C4-2B (cell line): ENCODE measurements around the gene HCN2.

Source experiments
- H3K27ac ChIP-seq: fragments of 450-650 bp; 2 replicates; pipeline ENCODE4 v1.5.1; 2017
- CTCF ChIP-seq: fragments of 450-650 bp; conservative IDR thresholded peaks from 2 replicates; pipeline ENCODE4 v1.5.1; 2017; ENCODE audit warnings: mild to moderate bottlenecking
- ZFX ChIP-seq: fragments of 450-650 bp; IDR thresholded peaks from 2 replicates; pipeline ENCODE4 v1.6.1; 2017

HCN2 gene

GRCh38 chr19:648904-649801 is 59.5 kb downstream of the HCN2 start:
- H3K27ac ChIP-seq = no peak overlapping the region
- TF ChIP-seq CTCF (no peak), ZFX (no peak)

- TF ChIP-seq ZFX (no peak), CTCF (no peak)
- H3K27ac ChIP-seq = no peak overlapping the region
Measured at GRCh38 chr19:650121-650520, 60.4 kb downstream of the HCN2 start.

DNA sequence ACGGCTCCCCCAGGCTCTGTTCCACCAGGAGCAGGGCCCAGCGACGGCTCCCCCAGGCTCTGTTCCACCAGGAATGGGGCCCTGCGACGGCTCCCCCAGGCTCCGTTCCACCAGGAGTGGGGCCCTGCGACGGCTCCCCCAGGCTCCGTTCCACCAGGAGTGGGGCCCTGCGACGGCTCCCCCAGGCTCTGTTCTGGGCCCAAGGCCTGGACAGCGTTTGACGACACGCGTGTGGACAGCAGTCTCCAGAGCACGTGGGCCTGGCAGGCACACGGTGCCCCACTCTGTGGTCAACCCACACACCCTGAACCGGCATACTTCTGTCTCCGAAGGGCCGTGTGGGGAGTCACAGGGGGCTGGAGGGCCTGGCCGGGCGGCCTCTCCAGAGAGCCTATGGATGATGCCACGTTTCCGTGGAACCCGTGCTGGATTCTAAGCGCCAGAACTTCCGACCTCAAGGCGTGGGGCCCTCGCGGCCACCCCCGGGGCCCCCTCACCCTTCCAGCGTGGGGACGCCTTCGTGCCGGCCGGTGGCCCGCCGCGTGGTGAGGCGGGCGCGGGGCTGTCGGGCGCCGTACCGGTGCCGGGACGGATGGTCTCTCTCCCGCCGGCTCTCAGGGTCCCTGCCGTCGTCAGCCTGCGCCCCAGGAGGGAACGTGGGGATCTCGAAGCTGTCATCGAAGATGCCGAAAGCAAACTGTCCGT is 61.6 kb downstream of the HCN2 start:
- no peak overlapping the region for H3K27ac ChIP-seq
- TF ChIP-seq CTCF (no peak), ZFX (no peak)

GRCh38 chr19:651991-652390 is 62.3 kb downstream of the HCN2 start:
- H3K27ac ChIP-seq = no peak overlapping the region
- TF ChIP-seq ZFX (no peak), CTCF (no peak)

DNA sequence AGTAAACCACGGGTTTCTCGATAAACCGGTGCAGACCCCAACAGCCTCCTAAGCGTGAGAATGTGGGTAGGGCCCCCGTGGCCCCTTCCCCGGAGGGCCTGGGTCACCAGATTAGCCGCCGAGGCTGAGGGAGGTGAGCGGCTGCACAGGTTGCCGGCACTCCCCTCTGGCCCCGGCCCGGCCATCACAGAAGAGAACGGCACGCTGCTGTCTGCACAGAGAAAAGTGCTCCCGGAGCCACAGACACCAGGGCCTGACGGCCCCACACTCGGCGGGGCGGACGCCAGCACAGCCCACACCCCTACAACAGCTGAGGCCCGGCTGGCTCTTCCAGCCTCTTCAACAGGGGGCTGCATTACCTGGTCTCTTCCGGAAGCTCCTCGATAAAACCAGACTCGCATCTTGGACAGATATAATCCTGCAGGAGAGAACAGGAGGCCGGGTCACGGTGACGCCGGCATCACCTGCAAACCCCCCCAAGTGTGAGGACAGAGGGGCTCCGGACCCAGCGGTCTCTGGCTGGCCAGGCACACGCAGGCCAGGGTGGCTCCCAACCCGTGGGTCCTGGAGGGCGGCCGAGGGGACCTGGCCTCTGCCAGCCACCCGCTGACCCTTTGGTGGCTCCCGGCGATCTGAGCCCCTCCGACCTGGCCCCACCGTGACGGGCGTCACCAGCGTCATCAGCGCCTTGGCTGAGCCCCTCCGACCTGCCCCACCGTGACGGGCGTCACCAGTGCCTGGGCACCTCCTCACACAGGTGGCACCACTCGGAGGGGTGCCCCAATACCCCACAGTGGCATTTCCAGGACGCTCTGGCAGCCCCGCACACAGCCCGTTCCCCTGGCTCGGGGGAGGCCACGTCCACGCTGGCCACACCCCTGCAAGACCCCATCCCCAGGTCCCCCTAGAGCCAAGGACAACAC is 63.0 kb downstream of the HCN2 start:
- TF ChIP-seq ZFX (no peak), CTCF (no peak)
- no peak overlapping the region for H3K27ac ChIP-seq

- TF ChIP-seq ZFX = no peak
- TF ChIP-seq CTCF = no peak
- H3K27ac ChIP-seq = no peak overlapping the region
Measured at GRCh38 chr19:653425-653824, 63.7 kb downstream of the HCN2 start.
